Endometrial microvascular endothelial cells (primary cell): ENCODE data around the gene RWDD2A. TPM values are rescaled to one million over a fixed set of nuclear protein-coding genes. Genes with fewer than 3 reads are reported as not detected.

ENCODE experiments used
- in situ Hi-C: cut with HindIII; loops from 2 replicates; pipeline ENCODE4 v1.10.0; 2017; ENCODE audit warnings: low sequenced_read_pairs, low pct_unique_long_range_greater_than_20kb; ENCODE audit errors: inconsistent ontology term
- total RNA-seq: library from RNA; depleted of rRNA; stranded (reverse); fragments of >200 nt; gene quantifications from one replicate; pipeline ENCODE4 v1.2.3, GENCODE V29; 2015; ENCODE audit errors: inconsistent ontology term

RWDD2A gene
- total RNA-seq, 1 donor from 2014 or later, result 2.3 TPM

DNA sequence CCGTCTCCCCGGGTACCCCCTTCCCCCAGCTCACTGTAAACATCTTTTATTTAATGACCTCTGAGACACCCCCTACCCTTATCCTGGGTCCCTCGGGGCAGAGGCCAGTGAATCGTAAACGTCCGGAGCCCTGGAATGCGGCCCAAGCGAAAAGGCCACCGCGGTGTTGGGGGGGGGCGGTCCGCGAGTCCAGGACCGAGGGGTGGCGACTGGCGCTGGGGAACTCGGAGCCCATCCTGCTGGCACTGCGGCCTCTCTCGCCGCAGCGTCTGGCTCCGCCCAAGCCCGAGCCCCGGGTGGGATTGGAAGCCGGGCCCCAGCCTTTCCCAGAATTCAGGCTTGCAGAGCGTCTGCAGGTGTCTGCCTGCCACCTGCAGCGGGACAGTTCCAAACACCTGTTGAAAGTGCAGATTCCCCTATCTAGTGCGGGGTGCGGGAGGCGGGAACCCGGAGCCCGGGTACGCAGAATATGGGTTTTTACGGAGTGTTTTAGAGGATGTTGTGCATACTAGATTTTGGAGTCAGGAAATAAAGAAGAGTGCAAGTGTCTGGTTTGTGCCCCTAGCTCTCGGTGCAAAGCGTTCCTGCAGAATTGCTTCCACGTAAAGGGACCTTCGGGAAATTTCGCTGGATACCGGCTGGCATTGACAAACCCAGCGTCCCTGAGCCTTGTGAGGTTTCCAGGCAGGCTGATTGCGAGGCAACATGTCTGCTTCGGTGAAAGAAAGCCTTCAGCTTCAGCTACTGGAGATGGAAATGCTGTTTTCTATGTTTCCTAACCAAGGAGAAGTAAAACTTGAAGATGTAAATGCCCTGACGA is 800 bp downstream of the RWDD2A start:
- in situ Hi-C loops, result no loop called here

DNA sequence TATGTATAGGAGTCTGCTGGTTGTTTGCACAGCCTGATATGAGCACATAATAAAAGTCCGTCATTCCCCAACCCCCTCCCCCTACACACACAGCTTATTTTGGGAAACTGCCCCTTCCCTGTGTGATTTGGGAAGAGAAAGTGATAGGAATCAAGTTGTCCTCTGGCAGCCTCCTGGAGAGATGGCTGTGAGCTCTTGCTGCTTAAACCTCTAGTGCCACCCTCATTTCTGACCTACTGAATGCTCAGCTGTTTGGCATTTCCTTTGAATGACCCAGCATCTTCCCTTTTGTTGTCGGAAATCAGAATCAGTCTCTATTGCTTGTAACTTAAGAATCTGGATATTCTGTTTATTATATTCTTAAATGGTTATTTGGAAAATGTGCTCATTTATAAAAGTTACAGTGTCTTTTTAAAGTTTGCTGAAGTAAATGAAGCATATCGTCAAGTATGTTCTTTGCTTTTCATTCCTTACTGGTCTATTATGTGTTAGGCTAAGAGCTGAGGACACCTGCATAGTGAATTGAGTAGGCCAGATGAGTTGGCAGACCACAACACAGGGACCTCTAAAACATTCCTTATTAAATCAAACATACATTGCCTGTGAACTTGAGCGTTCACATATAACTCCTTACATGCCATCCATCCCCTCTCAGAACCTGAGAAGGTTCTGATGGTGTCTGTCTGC is 5.5 kb downstream of the RWDD2A start:
- in situ Hi-C loops, result no loop called here

DNA sequence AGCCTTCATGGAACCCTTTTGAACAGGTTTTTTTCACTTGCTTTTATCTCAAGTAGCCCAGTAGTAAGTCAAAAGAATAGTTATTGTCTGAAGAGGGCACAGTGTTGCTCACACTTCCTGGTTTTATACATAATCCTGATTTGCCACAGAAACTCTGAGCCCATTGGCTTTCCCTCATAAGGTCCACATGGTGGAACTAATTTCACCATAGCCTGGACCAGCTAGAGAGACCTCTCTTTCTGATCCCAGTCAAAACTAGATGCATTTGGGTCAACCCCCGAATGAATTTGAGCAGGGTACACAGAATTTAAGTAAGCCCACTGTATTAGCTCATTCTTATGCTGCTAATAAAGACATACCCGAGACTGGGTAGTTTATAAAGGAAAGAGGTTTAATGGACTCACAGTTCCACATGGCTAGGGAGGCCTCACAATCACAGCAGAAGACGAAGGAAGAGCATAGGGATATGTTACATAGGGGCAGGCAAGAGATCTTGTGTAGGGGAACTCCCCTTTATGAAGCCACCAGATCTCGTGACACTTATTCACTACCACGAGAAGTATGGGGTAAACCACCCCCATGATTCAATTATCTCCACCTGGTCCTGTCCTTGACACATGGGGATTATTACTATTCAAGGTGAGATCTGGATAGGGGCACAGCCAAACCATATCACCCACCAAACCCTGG is 6.2 kb downstream of the RWDD2A start:
- in situ Hi-C loops, result no loop called here

DNA sequence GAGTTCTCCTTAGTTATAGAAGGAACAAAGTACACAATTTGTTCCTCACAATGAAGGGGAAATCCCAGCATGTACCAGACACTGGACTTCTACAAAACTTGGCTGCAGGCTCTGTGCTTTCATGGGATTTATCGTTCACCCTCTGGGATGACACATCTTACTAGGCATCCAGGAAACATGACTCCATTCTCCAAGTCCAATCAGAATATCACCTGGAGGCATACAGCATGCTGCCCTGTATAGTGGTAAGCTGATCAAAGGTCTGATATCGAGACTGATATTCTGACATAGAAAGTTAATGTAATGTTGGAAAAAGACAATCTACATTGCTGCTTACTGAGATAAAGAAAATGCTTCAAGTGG is 6.7 kb downstream of the RWDD2A start:
- in situ Hi-C loops, result loop anchor here (25.0 kb wide), 1 partner anchor 212 kb away; no protein-coding TSS in a partner anchor

DNA sequence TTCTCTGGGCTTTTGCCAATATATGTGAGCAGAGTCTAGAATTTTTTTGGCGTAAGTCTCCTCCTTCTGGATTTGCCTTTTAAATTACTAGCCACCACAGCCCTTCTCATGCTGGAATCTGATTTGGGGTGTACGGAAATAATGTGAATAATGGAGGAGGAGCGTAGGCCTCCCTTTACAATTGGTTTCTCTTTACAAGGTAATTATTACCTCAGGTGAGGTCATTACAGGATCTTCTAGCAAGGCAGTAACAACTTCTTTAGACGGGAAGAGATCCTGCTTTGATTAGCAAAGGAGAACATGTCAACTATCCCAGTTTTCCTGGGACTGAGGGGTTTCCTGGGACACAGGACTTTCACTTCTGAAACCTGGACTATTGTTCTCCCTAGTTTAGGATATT is 8.9 kb downstream of the RWDD2A start:
- in situ Hi-C loops, result loop anchor here (25.0 kb wide), 1 partner anchor 210 kb away; no protein-coding TSS in a partner anchor

DNA sequence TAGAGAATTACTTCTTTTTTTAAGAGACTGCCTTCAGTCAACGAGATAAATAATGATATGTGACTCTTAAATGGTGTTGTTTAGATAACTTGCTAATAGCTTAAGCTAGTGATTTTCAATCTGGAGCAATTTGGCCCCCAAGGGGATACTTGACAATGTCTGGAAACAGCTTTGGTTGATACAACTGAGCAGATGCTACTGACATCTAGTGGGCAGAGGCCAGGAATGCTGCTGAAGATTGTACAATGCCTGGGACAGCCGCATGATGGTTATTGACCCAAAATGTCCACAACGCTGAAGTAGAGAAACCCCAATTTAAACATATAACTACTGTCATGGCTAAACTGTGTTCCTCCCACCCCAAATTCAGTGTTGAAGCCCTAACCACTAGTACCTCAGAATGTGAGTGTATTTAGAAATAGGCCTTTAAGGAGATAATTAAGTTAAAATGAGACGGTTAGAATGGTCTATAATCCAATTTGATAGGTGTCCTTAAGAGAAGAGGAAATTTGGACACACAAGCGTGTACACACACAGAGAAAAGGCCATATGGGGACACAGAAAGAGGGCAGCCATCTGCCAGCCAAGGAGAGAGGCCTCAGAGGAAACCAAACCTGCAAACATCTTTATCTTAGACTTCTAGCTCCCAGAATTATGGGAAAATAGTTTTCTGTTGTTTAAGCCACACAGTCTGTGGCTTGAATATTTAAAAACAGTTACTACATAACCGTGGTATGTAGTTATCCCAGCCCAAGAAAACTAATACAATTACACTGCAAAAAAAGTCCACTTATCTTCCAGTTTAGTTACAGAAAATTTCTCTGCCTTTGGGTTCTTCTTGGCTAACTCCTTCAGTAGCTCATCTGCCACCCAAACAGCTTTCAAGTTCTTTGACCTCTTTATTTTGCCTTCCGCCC is 22.2 kb downstream of the RWDD2A start:
- in situ Hi-C loops, result loop anchor here (5.0 to 25.0 kb wide), 2 partner anchors 197 to 297 kb away; partner anchors contain the start of gene PRSS35

DNA sequence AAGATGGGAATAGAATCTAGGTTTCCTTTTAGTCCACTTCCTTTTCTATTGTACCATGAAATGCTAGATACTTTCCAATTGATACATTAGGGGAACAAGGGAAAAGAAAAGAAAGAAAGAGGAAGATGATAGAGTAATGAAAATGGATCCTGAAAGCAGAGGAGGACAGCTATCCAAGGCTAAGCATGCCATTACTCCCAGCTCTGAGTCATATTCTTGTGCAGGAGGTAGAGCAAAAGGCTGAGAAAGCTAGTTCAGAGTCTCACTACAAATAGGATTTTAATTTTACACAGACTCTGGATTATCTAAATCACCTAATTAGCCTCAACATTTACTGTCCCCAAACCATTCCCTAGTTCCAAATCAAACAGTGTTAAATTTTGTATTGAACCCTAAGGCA is 23.6 kb downstream of the RWDD2A start:
- in situ Hi-C loops, result loop anchor here (5.0 to 25.0 kb wide), 2 partner anchors 195 to 295 kb away; partner anchors contain the start of gene PRSS35

DNA sequence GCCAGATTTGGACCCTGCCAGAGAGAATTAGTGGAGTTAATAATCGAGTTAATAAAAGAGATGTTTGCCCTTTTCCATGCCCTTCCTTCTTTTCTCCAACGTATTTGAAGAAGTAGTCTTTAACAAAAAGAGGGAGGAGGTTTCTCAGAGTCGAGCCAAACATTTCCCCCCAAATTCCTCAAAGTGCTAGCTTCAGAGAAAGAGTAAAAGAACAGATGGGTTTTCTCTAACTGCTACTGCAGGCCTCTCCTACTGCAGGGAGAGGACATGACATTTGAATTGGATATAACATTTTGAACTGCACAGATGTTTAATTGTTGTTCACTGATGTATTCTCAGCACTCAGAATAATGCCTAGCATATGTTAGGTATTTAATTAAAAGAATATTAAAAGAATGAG is 25.5 kb downstream of the RWDD2A start:
- in situ Hi-C loops, result loop anchor here (5.0 to 25.0 kb wide), 2 partner anchors 194 to 294 kb away; partner anchors contain the start of gene PRSS35

DNA sequence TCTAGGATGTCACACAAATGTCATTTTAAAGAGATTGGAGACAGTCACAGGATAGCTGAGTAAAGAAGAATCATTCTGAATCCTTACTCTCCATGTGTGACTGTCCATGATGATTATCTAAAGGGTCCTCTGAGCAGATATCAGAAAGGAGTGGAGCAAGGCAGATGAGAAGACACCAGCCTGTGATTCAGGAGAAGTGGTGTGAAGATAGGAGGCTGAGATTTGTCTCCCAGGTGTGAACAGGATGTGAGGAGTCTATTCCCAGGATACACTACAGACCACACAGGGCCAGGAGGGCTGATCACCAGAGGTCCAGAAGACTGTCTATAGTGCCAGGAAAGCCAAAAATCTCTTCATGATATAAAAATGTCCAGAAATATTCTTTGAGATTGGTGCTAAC is 27.0 kb downstream of the RWDD2A start:
- in situ Hi-C loops, result loop anchor here (25.0 kb wide), 1 partner anchor 192 kb away; no protein-coding TSS in a partner anchor

DNA sequence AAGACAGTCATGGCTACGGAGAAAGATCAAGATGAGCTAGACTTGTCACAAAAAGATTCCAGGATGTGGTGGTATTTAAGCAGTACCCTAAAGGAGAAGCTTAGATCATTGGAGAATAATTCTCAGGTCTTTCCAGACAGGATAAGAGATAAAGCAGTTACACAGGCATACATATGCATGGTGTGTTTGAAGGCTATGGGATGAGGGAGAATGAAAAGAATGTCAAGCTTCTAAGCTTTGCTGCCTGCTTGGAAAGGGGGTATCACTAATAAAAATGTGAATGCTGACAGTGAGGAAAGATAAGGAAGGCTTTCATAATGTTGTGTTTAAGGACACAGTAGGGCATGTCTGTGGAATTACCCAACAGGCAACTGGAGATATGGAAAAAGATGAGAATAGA is 28.1 kb downstream of the RWDD2A start:
- in situ Hi-C loops, result loop anchor here (25.0 kb wide), 1 partner anchor 191 kb away; no protein-coding TSS in a partner anchor

DNA sequence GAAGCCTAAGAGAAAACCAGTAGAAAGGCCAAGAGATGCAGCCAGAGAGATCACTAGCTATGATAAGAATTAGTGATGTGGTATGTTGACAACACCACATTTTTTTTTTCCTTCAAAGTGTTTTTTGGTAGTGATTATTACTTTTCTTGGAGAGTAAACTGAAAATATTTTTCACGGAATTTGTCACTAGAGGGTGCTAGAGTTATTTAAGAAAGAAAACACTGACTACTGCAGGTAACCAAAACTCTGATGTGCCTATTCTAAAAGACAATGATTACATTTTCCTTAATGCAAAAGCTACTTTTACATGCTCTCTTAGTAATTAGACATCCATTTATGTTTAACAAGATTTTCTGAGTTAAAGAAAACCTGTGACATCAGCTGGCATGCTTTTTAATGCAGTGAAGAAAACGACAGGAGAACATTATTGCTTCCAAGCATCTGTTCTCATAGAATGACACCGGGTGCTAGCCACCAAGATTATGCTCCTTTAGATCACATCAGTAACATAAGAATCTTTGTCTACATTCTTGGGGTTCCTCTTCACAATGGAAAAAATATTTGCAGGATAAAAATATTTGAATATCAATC is 28.8 kb downstream of the RWDD2A start:
- in situ Hi-C loops, result loop anchor here (25.0 kb wide), 1 partner anchor 190 kb away; no protein-coding TSS in a partner anchor

DNA sequence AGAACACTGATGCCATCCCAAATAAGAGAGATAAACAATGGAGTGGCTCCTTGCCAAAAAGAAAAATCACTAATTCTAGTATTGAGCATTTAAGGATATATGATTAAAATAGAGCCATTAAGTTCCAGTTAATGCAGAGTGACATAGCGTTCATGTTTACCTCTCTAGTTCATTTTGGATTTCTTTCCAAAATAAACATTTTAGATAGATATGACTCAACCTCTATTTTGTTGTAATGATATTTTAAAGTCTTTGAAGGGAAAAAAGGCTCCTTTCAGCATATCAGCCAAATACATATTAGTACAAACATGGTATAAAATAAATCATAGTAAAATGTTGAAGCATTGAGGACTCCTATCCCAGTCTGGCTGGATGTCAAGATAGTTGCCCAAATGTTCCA is 33.4 kb downstream of the RWDD2A start:
- in situ Hi-C loops, result no loop called here

DNA sequence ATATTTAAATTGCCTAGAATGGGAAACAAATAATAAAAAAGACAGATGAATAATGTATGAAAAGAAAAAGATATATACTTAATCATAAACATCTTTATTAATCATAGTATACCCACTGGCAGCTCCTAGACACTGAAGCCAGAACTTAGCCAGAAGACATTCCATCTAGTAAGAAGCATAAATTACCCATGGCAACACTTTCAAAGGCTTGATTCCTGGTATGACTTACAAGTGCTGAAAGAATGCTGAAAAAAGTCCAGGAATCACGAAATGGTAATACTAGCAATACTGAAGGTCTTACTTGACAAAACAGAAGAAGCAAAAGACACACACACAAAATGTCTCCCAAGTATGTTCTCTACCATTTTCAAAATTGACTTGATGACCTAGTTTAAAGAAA is 38.0 kb downstream of the RWDD2A start:
- in situ Hi-C loops, result no loop called here

DNA sequence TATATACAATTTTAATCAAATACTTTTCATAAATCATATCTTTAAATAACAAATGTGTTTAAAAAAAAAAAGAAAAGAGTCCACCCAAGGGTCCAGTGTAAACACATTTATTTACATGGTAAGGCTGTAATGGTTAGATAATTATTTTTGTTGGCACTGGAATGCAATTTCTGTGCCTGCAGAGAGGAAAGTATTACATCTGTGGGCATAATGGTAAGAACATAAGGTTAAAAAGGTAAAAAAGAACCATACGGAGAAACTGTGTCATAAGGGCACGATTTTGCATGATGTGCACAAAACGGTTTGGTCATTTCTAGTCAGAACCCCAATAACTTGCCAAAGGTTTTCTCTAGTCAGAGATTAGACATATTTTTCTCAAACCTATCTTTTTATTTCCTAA is 54.3 kb downstream of the RWDD2A start:
- in situ Hi-C loops, result no loop called here
